KOPT-K1 (cell line): Measurements from ENCODE around the gene ANO6.
"Not testable (repeated sequence)": the region's sequence is repeated elsewhere in the genome, so short reads cannot be mapped to it uniquely, and the experiment has no call there.

Experiments used
- H3K27ac ChIP-seq: fragments of 200-600 bp; sonication (generic); 2 replicates; pipeline ENCODE4 v1.5.1; 2016; ENCODE audit warnings: antibody characterized with exemption, mild to moderate bottlenecking, low read depth, low read length; ENCODE audit not compliant: poor library complexity, severe bottlenecking
- H3K36me3 ChIP-seq: fragments of 200-600 bp; sonication (generic); 2 replicates; pipeline ENCODE4 v1.5.1; 2017; ENCODE audit warnings: antibody characterized with exemption, mild to moderate bottlenecking, low read length, moderate library complexity; ENCODE audit not compliant: insufficient read depth
- H3K9me3 ChIP-seq: fragments of 200-600 bp; sonication (generic); 2 replicates; pipeline ENCODE4 v1.5.1; 2017; ENCODE audit warnings: antibody characterized with exemption, low read length, mild to moderate bottlenecking; ENCODE audit not compliant: insufficient read depth, poor library complexity, severe bottlenecking

The ANO6 gene, protein sequence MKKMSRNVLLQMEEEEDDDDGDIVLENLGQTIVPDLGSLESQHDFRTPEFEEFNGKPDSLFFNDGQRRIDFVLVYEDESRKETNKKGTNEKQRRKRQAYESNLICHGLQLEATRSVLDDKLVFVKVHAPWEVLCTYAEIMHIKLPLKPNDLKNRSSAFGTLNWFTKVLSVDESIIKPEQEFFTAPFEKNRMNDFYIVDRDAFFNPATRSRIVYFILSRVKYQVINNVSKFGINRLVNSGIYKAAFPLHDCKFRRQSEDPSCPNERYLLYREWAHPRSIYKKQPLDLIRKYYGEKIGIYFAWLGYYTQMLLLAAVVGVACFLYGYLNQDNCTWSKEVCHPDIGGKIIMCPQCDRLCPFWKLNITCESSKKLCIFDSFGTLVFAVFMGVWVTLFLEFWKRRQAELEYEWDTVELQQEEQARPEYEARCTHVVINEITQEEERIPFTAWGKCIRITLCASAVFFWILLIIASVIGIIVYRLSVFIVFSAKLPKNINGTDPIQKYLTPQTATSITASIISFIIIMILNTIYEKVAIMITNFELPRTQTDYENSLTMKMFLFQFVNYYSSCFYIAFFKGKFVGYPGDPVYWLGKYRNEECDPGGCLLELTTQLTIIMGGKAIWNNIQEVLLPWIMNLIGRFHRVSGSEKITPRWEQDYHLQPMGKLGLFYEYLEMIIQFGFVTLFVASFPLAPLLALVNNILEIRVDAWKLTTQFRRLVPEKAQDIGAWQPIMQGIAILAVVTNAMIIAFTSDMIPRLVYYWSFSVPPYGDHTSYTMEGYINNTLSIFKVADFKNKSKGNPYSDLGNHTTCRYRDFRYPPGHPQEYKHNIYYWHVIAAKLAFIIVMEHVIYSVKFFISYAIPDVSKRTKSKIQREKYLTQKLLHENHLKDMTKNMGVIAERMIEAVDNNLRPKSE

DNA sequence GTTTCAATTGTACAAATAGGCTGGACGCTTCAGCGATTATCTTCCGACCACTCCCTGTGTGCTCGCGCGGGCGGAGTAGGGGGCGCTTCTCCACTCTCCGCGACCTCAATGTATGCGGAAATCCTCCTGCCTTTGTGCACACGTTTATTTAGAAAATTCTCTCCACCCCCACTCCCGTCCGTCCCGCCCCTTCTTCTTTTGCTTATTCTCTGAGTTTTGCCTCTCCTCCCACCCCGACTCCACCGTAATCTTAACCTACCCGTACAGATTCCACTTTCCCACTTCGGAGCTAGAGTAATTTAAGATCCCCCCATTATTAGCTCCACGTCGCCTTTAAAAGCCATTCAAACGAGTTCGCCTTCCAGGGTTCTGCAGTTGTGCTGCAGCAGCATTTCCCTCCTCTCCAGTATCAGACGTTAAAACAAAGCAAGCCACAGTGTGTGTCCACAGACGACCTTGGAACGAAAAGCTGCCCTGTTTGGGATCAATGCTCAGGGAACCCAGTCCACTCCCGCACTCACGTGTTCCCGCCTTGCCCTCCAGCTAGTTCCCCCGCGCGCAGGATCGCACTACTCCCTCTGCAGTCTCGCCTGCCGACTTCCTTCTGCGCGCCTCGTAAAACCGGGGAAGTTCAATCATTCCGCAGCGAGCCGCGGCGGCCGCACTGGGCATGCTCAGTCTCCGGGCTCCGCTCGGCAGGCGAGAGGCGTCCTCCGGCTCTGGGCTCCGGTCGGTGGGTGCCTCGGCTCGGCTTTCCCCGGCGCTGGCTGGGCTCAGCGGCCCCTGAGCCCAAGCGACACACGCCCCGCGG is at the start of gene ANO6:
Gene ANO6 (plus strand): TSS at position 677 of the 811 bp plus-strand sequence. CDS start 227 bp downstream, outside the sequence.
- Histone ChIP-seq H3K27ac (peak within 1 kb of the TSS; percentile 89), H3K9me3 (no peaks in the 10 kb centered on the region), H3K36me3 (no peaks in the 10 kb centered on the region)

DNA sequence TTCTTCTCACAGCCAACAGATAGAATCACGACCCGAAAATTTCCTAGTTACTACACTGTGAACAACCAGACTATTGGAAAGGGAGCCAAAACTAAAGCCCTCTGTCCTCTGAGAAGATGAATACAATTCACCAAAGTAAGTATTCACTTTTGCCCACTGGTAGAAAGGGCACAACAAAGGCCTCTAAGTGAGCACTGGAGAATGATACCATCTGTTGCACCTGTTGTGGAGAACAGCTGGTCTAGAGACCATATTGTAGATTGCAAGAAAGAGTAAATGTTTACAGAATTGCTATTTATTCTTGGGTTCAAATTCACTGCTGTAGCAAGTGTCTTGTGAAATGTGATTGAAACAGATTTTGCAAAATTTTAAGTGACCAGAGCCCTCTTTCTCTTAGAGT is 46.9 kb upstream of the ANO6 start:
- no peaks in the 10 kb centered on the region for H3K9me3 ChIP-seq
- H3K36me3 ChIP-seq, result no peaks in the 10 kb centered on the region
- H3K27ac ChIP-seq, result no peak overlapping the region

DNA sequence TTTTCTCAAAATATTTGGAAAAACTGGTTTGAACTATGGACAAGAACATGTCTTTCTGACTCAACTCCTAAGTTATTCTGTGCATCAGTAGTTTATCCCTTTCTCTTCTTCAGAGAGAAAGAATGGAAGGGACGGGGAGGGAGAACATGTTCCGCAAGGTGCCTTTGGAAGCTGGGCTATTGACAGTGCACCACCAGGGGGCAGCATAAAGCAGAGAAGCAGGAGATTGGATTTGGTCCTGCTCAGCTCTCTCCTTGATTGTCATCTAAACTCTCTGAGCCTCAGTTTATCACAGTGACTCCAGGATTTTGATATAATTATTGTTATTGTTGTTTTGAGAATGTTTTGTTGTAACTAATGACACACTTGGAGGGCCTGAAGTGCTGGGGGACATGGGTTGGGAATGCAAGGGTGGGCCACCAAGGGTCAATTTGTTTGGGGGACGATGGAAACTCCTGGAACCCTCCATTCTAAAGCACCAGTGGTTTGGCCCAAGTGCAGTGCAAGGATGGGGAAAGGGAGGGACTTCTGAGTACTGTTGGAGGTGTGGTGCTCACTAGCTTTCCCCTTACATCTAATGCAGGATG is 45.3 kb upstream of the ANO6 start:
- peaks cover under 1% of the 10 kb centered on the region for H3K9me3 ChIP-seq
- peaks cover 12% of the 10 kb centered on the region; the same call in 1 of the 2 replicates for H3K36me3 ChIP-seq
- no peak overlapping the region for H3K27ac ChIP-seq

DNA sequence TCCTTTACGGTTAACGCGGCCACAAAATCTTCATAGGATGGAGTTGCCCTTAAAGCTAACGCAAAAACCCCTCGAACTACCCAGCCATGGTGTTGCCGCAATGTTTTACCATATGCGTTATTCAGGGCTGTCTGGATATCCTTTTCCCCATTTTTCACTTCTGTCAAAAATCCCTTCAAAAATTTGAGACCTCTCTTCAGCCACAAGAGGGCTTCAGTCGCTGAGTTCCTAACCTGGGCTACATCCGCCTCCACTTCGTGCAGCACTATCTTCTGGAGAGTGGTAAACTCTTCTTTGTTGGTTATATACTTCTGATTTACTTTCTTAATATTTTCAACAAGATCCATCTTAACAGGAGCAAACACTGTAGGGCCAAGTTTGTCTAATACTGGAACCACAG is 42.6 kb upstream of the ANO6 start:
- H3K9me3 ChIP-seq, result peaks cover 27% of the 10 kb centered on the region
- not testable (repeated sequence) for H3K27ac ChIP-seq
- peaks cover 22% of the 10 kb centered on the region for H3K36me3 ChIP-seq

DNA sequence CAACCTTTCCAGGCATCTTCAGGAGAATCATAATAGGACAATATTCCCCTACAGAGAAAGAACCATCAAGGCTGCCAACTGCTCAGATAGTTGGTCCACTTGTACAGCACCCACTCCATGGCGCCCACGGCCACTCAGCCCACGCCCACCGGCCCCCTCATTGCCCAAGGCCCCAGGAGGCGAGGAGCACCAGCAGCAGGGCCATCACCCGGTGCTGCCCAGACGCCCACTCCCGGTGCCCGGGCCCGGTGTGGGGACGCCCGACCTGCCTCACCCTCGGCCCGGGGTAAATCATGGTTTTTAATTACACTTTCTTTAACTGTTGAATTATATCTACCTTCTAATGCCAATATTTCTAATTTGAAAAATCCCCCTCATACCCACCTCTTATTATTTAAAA is 41.3 kb upstream of the ANO6 start:
- Histone ChIP-seq H3K9me3 (peaks cover 40% of the 10 kb centered on the region), H3K36me3 (peaks cover 22% of the 10 kb centered on the region), H3K27ac (no peak overlapping the region)

DNA sequence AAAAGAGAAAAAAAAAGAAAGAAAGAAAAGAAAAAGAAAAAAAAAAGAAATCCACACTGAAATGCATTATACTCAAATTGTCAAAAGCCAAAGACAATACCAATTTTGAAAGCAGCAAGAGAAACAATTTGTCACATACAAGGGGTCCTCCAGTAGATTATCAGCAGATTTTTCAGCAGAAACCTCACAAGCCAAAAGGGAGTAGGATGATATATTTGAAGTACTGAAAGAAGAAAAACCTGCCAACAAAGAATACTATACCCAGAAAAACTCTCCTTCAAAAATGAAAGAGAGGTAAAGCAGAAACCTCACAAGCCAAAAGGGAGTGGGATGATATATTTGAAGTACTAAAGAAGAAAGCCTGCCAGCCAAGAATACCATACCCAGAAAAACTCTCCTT is 37.1 kb upstream of the ANO6 start:
- Histone ChIP-seq H3K9me3 (peaks cover 47% of the 10 kb centered on the region), H3K27ac (no peak overlapping the region), H3K36me3 (peaks cover 22% of the 10 kb centered on the region)

DNA sequence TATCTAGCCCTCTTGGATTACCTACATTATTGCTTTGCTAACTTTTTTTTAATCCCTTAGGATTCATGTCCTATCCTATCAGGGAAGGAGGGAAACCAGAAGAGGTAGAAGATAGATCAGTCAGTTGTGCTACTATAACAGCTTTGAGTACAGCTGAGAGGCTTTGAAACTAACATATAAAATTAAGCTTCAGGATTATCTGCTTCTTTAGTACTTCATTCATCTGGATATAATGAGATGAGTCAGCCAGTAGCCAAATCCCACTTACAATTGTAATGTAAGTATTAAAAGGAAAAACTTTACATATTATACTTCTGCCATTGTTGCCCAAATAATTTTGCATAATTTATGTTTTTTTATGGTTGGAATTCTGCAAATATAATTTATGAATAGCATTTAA is 33.4 kb upstream of the ANO6 start:
- no peak overlapping the region for H3K27ac ChIP-seq
- peaks cover 2% of the 10 kb centered on the region; the same call in 1 of the 2 replicates for H3K36me3 ChIP-seq
- H3K9me3 ChIP-seq, result peaks cover 28% of the 10 kb centered on the region

DNA sequence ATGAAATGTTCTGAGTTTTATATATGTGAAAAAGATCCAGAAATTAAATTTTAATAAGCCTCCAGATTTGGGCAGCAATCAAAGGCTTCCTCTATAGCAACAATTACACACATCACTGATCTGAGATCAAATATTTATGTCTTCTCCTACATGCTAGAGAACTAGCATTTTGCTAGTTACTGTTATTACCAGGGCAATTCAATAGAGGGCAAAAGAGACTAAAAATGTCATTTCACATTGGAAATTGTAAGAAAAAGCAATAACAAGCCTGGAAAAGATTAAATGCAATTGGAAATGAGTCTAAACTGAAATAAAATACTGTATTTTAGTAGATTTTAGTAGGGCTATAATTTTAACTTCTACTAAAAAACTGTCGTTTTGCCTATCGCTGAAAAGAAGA is 32.6 kb upstream of the ANO6 start:
- no peaks in the 10 kb centered on the region for H3K36me3 ChIP-seq
- no peak overlapping the region for H3K27ac ChIP-seq
- peaks cover 21% of the 10 kb centered on the region for H3K9me3 ChIP-seq

DNA sequence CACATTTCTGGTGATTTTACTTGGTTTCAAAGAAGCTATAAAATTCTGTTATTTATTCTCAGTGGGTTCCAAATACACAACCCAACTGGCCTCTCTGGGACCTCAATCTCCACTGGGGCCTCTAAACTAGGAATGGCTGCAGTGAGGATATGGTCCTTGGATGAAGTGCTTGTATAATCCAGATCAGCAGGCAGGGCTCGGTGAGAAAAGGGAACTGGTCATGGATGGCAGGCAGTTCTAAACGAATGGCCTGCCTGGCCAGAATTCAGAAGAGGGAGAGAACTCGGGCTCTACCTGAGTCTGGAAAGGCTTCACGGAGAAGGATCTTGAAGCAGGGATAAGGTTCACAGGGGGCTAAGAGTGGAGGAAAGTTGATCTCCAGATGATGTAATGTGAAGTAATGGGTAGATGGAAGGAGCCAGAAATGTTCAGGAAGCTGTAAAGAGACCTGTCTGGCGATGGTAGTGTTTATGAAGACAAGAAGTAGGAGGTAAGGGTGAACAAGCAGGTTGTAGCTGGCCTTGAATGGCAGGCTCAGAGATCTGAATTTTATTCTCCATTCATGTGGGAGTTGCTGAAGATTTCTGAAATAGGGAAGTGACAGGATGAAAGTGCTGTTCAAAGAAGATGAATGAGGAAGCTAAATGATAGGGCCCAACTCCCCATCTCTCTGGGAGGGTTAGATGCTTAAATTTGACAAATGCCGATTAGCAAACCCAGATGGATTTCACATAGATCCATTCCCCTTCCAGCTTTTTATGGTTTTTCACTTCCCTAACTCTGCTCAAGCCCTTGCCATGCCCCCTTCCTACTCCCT is 31.5 kb upstream of the ANO6 start:
- Histone ChIP-seq H3K36me3 (no peaks in the 10 kb centered on the region), H3K9me3 (peaks cover 10% of the 10 kb centered on the region), H3K27ac (no peak overlapping the region)

DNA sequence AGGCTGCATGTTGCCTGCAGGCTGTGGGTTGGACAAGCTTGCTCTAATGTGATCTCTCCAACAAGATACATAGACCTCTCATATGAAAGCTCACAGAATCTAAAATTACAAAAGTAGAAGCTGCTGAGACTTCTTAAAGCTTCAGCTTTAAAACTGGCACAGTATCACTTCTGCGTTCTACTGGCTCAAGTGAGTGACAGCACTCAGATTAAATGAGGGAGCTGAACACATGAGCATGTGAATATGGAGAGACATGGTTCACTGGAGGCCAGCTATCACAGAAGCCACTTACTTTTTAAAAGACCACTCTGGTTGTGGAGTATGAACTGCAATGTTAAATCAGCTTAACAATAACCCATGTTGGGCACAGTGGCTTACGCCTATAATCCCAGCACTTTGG is 29.1 kb upstream of the ANO6 start:
- H3K9me3 ChIP-seq, result no peaks in the 10 kb centered on the region

DNA sequence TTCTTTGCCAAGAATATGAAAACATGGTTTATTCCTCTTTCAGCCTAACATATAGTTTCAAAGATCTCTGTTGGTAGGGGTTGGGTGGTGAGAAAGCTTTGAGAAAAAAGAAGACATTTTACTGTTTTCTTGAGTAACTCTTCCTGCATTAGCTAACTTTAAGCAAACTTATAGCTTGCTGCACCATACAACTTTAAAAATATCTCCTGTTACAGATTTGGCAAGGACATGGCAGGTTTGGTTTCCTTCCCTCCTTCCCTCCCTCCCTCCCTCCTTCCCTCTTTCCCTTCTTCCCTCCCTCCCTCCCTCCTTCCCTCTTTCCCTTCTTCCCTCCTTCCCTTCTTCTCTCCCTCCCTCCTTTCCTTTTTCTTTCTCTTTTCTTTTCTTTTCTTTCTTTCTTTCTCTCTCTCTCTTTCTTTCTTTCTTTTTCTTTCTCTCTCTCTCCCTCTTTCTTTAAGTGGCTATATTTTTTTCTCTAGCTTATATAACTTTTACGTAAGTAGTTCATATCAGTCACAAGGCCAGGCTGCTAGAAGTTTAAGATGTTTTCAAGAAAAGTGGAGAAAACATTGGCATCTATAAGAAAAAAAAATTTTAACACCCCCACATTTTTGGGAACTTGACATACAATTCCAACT is 26.0 kb upstream of the ANO6 start:
- no peak overlapping the region for H3K27ac ChIP-seq

More for the DNA sequence above, 29.1 kb upstream of the ANO6 start:
- Histone ChIP-seq H3K36me3 (no peaks in the 10 kb centered on the region), H3K27ac (no peak overlapping the region)

DNA sequence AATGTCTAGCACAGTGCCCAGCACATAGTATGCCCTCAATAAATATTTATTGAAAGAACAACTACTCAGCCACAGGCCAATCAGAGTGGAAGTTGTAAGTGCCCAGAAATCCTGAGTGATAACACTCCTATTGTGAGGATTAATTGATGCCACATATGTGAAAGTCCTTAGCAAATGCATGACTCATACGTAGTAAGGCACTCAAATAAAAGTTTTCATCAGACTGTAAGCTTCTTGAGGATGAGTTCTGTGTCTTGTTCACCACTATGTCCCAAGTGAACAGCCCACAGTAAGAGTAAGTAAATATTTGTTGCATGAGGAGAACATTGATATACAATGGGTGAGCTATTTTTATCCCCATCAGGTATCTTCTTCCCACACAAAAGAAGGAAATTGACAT is 24.7 kb upstream of the ANO6 start:
- H3K36me3 ChIP-seq, result no peaks in the 10 kb centered on the region
- no peaks in the 10 kb centered on the region for H3K9me3 ChIP-seq
- H3K27ac ChIP-seq, result no peak overlapping the region

More for the DNA sequence above, 26.0 kb upstream of the ANO6 start:
- no peaks in the 10 kb centered on the region for H3K36me3 ChIP-seq
- H3K9me3 ChIP-seq, result no peaks in the 10 kb centered on the region

DNA sequence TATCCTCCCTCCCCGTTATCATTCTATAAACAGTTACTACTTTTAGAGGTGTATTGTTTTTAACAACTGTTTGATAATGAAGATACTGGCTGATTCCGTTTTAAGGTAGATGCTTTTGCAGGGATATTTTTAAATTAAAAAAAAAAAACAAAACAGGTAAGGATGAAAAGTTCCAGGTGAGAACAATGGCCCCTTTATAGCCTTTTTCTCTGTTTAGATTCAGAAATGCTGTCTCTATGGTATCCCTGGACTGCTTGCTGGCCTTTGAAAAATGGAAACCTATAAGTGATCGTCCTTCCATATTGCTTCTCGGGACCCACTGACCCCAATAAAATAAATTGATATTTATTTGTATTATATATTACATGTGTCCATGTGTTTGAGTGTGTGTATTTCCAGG is 23.2 kb upstream of the ANO6 start:
- H3K9me3 ChIP-seq, result no peaks in the 10 kb centered on the region
- H3K36me3 ChIP-seq, result no peaks in the 10 kb centered on the region
- no peak overlapping the region for H3K27ac ChIP-seq
